NT2/D1 (cell line): ENCODE results near the gene HIPK2.

Experiments used
- DNase-seq: peaks from one replicate; pipeline ENCODE4 v3.0.0-alpha.2; 2011; ENCODE audit warnings: low read depth, low spot score
- H3K27me3 ChIP-seq: 2 replicates; pipeline ENCODE4 v1.6.0; 2011; ENCODE audit warnings: mild to moderate bottlenecking; ENCODE audit not compliant: insufficient read length, insufficient read depth
- H3K36me3 ChIP-seq: 2 replicates; pipeline ENCODE4 v1.6.1; 2011; ENCODE audit warnings: mild to moderate bottlenecking, low read length, mixed read lengths; ENCODE audit not compliant: insufficient read depth, insufficient read length
- H3K4me1 ChIP-seq: 2 replicates; pipeline ENCODE4 v1.5.1; 2011; ENCODE audit not compliant: insufficient read depth, insufficient read length
- H3K4me3 ChIP-seq: 2 replicates; pipeline ENCODE4 v1.5.1; 2011; ENCODE audit warnings: low read depth; ENCODE audit not compliant: insufficient read length
- H3K9ac ChIP-seq: 2 replicates; pipeline ENCODE4 v1.6.0; 2011; ENCODE audit warnings: low read depth; ENCODE audit not compliant: insufficient read length
- H3K9me3 ChIP-seq: 2 replicates; pipeline ENCODE4 v1.5.1; 2011; ENCODE audit warnings: mild to moderate bottlenecking, low read length; ENCODE audit not compliant: insufficient read depth
- SUZ12 ChIP-seq: IDR thresholded peaks from 2 replicates; pipeline ENCODE4 v1.6.1; 2011; ENCODE audit not compliant: insufficient read length, insufficient read depth; ENCODE audit errors: extremely low read depth
- YY1 ChIP-seq: IDR thresholded peaks from 2 replicates; pipeline ENCODE4 v1.6.1; 2011; ENCODE audit not compliant: insufficient read length, insufficient read depth
- ZNF274 ChIP-seq: IDR thresholded peaks from 2 replicates; pipeline ENCODE4 v1.6.1; 2011; ENCODE audit warnings: mild to moderate bottlenecking, low read depth, low read length

The HIPK2 gene

GRCh38 chr7:139692723-139693122 is 85.1 kb downstream of the HIPK2 start:
- no peaks in the 10 kb centered on the region for H3K27me3 ChIP-seq
- no peak for DNase-seq
- no peak overlapping the region for H3K9ac ChIP-seq
- no peaks in the 10 kb centered on the region for H3K9me3 ChIP-seq
- H3K36me3 ChIP-seq: no peaks in the 10 kb centered on the region
- no peak overlapping the region for H3K4me3 ChIP-seq
- TF ChIP-seq SUZ12 (no peak), ZNF274 (no peak), YY1 (no peak)
- no peaks in the 10 kb centered on the region for H3K4me1 ChIP-seq

- TF ChIP-seq SUZ12: no peak
- no peak for TF ChIP-seq ZNF274
- no peak for TF ChIP-seq YY1
- Histone ChIP-seq H3K9ac (no peak overlapping the region), H3K9me3 (peaks cover under 1% of the 10 kb centered on the region; the same call in 1 of the 2 replicates), H3K36me3 (no peaks in the 10 kb centered on the region), H3K27me3 (no peaks in the 10 kb centered on the region), H3K4me3 (no peak overlapping the region), H3K4me1 (no peaks in the 10 kb centered on the region)
- DNase-seq: no peak
These were observed 86.5 kb downstream of the HIPK2 start for GRCh38 chr7:139691253-139691781.

- DNase-seq: no peak
- H3K9me3 ChIP-seq: peaks cover 11% of the 10 kb centered on the region
- H3K4me3 ChIP-seq: no peak overlapping the region
- H3K9ac ChIP-seq: no peak overlapping the region
- no peak for TF ChIP-seq YY1
- no peaks in the 10 kb centered on the region for H3K4me1 ChIP-seq
- H3K27me3 ChIP-seq: no peaks in the 10 kb centered on the region
- no peaks in the 10 kb centered on the region for H3K36me3 ChIP-seq
These were observed 89.7 kb downstream of the HIPK2 start for GRCh38 chr7:139687980-139688632.

- H3K4me1 ChIP-seq: no peaks in the 10 kb centered on the region
- H3K9ac ChIP-seq: no peak overlapping the region
- no peak overlapping the region for H3K4me3 ChIP-seq
- DNase-seq: no peak
- TF ChIP-seq ZNF274: no peak
- no peak for TF ChIP-seq SUZ12
- TF ChIP-seq YY1: no peak
- H3K36me3 ChIP-seq: no peaks in the 10 kb centered on the region
- H3K9me3 ChIP-seq: peaks cover 11% of the 10 kb centered on the region
- H3K27me3 ChIP-seq: no peaks in the 10 kb centered on the region
These were observed 90.4 kb downstream of the HIPK2 start for GRCh38 chr7:139687211-139687954.

- no peak for TF ChIP-seq SUZ12
- no peak for TF ChIP-seq YY1
- no peak for TF ChIP-seq ZNF274
- no peaks in the 10 kb centered on the region for H3K36me3 ChIP-seq
- no peaks in the 10 kb centered on the region for H3K27me3 ChIP-seq
- DNase-seq: no peak
- H3K9me3 ChIP-seq: peaks cover 11% of the 10 kb centered on the region
- no peak overlapping the region for H3K4me3 ChIP-seq
- H3K9ac ChIP-seq: no peak overlapping the region
- H3K4me1 ChIP-seq: peaks cover 2% of the 10 kb centered on the region
These were observed 94.5 kb downstream of the HIPK2 start for GRCh38 chr7:139683137-139683921.

GRCh38 chr7:139682136-139683013 is 95.4 kb downstream of the HIPK2 start:
- H3K4me1 ChIP-seq: peaks cover 2% of the 10 kb centered on the region
- H3K27me3 ChIP-seq: no peaks in the 10 kb centered on the region
- DNase-seq: no peak
- H3K36me3 ChIP-seq: no peaks in the 10 kb centered on the region
- no peak overlapping the region for H3K9ac ChIP-seq
- TF ChIP-seq ZNF274 (no peak), SUZ12 (no peak), YY1 (no peak)
- no peak overlapping the region for H3K4me3 ChIP-seq
- H3K9me3 ChIP-seq: peaks cover 11% of the 10 kb centered on the region
